Adipocyte (in vitro differentiated cells): ENCODE results near the gene OSGEPL1.
A peak's percentile ranks its signal among the peaks of the same experiment; 100 is the strongest.
"Not testable (repeated sequence)": the region's sequence is repeated elsewhere in the genome, so short reads cannot be mapped to it uniquely, and the experiment has no call there.

Source experiments
- DNase-seq: peaks from one replicate; pipeline ENCODE4 v3.0.0-alpha.2; 2015; ENCODE audit warnings: low read depth
- H3K27me3 ChIP-seq: replicated peaks from 2 replicates; pipeline ENCODE4 v1.7.0; 2013; ENCODE audit warnings: mild to moderate bottlenecking, low read length, moderate library complexity; ENCODE audit not compliant: control insufficient read depth, insufficient read depth
- H3K36me3 ChIP-seq: 2 replicates; pipeline ENCODE4 v1.7.0; 2013; ENCODE audit warnings: low read length, mild to moderate bottlenecking, moderate library complexity; ENCODE audit not compliant: control insufficient read depth, insufficient read depth, severe bottlenecking
- H3K4me1 ChIP-seq: 2 replicates; pipeline ENCODE4 v1.7.0; 2013; ENCODE audit warnings: mild to moderate bottlenecking, low read length, moderate library complexity; ENCODE audit not compliant: control insufficient read depth, insufficient read depth
- H3K4me3 ChIP-seq: 2 replicates; pipeline ENCODE4 v1.7.0; 2013; ENCODE audit warnings: mild to moderate bottlenecking, low read length, moderate library complexity
- H3K9ac ChIP-seq: 2 replicates; pipeline ENCODE4 v1.7.0; 2013; ENCODE audit warnings: mild to moderate bottlenecking, low read length, moderate library complexity
- H3K9me3 ChIP-seq: 2 replicates; pipeline ENCODE4 v1.7.0; 2013; ENCODE audit warnings: mild to moderate bottlenecking, low read length, moderate library complexity; ENCODE audit not compliant: control insufficient read depth

OSGEPL1 gene

DNA sequence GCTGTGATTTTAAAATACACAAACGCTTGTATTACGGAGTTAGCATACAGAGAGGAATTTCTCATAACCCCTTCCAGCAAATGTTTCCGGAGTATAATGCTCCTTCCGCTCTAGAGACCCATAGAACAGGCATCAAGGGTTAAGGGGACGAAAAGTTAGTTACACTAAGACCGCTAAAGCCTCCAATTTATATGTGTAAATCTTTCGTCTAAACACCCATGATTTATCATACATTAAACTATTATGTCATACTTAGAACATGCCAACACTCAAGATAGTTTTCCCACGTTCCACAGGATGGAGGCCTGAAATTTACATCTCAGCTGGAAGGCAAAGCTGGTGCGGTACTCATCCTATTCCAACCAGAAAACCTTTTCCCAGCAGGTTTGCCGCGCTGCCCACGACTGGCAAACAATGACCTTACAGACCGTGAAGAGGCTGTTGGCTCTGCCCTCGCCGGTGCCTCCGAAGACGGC lies 20.9 kb upstream of the OSGEPL1 start:
- DNase-seq = peak; percentile 70
- no peaks in the 10 kb centered on the region for H3K9me3 ChIP-seq
- H3K36me3 ChIP-seq = peaks cover 36% of the 10 kb centered on the region
- no peaks in the 10 kb centered on the region for H3K27me3 ChIP-seq
- H3K9ac ChIP-seq = peak overlapping the region; percentile 98
- H3K4me1 ChIP-seq = peaks cover 18% of the 10 kb centered on the region
- peak overlapping the region; percentile 95 for H3K4me3 ChIP-seq

DNA sequence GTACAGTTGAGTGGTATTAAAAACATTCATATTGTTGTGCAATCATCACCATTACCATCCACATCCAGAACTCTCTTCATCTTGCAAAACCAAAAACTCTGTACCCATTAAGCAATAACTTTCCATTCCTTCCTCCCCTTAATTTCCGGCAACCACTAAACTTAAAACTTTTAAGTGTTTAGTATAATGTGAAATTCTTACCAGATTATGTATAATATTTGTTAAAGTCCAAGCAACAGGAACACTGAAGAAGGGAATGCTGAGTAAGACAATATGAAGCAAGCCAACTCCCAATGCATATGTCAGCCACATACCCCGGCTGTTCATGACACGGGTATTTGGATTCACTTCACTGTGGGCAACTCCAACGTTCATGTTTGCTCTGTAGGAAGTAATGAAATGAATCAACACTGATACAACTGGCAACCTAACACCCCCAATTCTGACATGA lies 19.7 kb upstream of the OSGEPL1 start:
- peak overlapping the region; percentile 98 for H3K9ac ChIP-seq
- H3K27me3 ChIP-seq = no peaks in the 10 kb centered on the region
- H3K4me1 ChIP-seq = peaks cover 18% of the 10 kb centered on the region
- DNase-seq = peak; percentile 69
- peaks cover 46% of the 10 kb centered on the region for H3K36me3 ChIP-seq
- peak overlapping the region; percentile 95 for H3K4me3 ChIP-seq
- H3K9me3 ChIP-seq = no peaks in the 10 kb centered on the region

DNA sequence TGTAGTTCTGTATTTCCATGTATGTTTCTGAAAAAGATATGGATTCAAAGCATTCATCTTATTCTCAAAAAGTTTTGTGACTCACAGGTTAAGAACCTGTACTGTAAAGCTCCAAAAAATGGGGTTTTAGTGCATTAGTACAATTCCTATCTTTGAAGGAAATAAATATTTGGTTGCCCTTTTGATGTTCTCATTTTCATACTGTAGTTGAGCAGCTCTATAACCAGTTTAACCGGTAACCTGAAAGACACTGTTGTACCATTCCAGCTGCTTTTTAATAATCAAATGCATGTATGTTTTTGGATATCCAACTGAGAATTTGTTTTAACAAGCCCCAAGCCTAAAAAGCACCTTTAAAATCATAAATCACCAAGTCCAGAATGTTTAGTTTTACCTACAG lies 9.6 kb upstream of the OSGEPL1 start:
- no peak overlapping the region for H3K4me3 ChIP-seq
- H3K9me3 ChIP-seq = no peaks in the 10 kb centered on the region
- H3K36me3 ChIP-seq = peaks cover 96% of the 10 kb centered on the region

DNA sequence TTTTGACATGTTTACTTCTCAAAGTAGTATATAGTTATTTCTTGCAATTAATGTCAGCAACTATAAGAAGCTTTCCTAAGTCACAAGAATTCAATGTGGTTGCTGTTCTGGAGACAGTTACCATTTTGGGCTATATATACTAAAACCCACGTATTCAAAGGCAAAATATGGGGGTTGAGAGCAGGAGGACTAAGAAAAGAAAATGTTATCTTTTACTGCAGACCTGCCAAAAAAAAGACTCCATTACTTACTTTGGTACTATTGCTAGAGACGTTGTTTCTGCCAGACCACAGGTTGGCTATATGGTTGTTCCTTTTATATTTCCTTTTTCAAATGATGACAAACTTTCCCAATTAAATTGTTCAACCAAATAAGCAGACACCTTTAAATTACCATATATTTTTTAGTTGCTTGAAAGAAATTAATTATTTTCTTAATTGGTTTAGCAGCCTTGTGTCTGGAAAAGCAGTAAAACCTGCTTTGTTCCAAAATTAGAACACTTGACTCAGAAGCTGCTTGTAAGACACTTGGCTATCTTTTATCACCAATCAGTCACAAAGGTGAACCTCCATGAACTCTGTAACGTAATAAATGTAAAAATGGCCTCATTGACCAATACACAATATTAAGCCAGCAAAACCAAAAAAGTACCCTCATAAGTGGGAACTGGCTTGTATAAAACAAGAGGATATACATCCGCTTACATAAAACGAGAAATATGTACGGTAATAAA lies 8.2 kb upstream of the OSGEPL1 start:
- no peak for DNase-seq
- H3K27me3 ChIP-seq = no peaks in the 10 kb centered on the region
- H3K9me3 ChIP-seq = no peaks in the 10 kb centered on the region
- H3K36me3 ChIP-seq = peaks cover 93% of the 10 kb centered on the region
- H3K9ac ChIP-seq = no peak overlapping the region
- H3K4me1 ChIP-seq = no peaks in the 10 kb centered on the region
- H3K4me3 ChIP-seq = no peak overlapping the region

More for the DNA sequence above, 9.6 kb upstream of the OSGEPL1 start:
- H3K27me3 ChIP-seq = no peaks in the 10 kb centered on the region
- H3K9ac ChIP-seq = no peak overlapping the region
- DNase-seq = no peak
- no peaks in the 10 kb centered on the region for H3K4me1 ChIP-seq

DNA sequence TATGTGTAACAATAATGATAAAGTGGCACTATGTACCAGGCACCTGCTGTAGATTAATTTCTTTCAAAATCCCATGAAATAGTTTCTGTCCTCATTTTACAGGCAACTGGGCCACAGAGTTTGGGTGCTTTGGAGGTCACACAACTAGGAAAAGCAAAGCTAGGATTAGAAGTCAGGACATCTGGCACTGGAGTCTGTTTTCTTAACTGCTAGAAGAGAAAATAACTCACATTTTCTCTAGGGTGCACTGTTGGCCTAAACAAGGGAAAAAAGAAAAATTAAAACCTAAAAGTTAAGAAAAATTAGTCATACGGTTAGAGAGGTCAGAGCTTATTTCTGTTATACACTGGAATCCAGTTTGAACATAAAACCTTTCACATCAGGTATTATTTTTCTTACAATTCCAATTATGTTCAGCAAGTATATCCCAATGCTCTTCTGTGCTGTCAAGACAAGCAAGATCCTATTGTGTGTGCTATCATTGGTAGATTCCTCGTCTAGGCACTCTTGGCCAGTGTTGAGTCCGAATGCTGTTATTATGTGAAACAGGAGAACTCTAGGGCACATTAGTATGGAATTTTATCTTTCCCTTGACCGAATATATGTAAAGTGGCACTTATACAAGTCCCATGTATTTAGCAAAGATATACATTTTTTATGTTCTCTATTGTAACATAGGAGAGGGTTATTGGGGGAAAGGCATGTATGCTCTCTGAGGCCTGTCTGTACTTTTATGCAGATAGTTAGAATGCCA lies 1.5 kb upstream of the OSGEPL1 start:
- Histone ChIP-seq H3K4me3 (peak overlapping the region; percentile 98), H3K9me3 (no peaks in the 10 kb centered on the region), H3K36me3 (peaks cover 27% of the 10 kb centered on the region), H3K9ac (peak overlapping the region; percentile 86), H3K27me3 (no peaks in the 10 kb centered on the region), H3K4me1 (peaks cover 18% of the 10 kb centered on the region)
- DNase-seq = peak; percentile 54

DNA sequence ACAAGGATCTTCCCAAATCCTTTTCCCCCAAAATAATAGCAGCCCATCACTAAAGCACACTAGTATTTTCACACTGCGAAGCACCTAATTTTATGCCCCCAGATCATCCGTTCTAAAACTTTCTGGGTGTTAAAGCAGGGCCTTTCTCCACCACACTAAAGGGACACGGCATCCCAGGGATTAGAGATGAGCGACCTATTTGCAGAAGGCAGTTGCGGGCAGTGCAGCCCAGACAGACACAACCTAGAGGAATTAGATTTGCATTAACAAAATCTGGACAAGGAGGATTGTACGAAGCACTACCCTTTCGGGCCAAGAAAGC lies 402 bp downstream of the OSGEPL1 start:
- Histone ChIP-seq H3K27me3 (no peaks in the 10 kb centered on the region), H3K4me1 (peaks cover 18% of the 10 kb centered on the region), H3K9ac (peak overlapping the region; percentile 86), H3K4me3 (peak overlapping the region; percentile 98), H3K9me3 (no peaks in the 10 kb centered on the region), H3K36me3 (peaks cover 11% of the 10 kb centered on the region)
- DNase-seq = no peak

DNA sequence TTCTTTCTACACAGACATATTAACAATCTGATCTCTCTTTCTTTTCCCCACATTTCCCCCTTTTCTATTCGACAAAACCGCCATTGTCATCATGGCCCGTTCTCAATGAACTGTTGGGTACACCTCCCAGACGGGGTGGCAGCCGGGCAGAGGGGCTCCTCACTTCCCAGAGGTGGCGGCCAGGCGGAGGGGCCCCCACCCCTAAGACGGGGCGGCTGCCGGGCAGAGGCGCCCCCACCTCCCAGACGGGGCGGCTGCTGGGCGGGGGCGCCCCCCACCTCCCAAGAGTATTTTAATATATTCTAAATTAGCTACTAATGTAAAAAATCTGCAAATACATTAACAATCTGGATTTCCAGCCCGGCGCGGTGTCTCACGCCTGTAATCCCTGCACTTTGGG lies 2.4 kb downstream of the OSGEPL1 start:
- not testable (repeated sequence) for H3K36me3 ChIP-seq, DNase-seq, H3K27me3 ChIP-seq, H3K9ac ChIP-seq, H3K9me3 ChIP-seq, H3K4me3 ChIP-seq
- H3K4me1 ChIP-seq = peaks cover 18% of the 10 kb centered on the region

DNA sequence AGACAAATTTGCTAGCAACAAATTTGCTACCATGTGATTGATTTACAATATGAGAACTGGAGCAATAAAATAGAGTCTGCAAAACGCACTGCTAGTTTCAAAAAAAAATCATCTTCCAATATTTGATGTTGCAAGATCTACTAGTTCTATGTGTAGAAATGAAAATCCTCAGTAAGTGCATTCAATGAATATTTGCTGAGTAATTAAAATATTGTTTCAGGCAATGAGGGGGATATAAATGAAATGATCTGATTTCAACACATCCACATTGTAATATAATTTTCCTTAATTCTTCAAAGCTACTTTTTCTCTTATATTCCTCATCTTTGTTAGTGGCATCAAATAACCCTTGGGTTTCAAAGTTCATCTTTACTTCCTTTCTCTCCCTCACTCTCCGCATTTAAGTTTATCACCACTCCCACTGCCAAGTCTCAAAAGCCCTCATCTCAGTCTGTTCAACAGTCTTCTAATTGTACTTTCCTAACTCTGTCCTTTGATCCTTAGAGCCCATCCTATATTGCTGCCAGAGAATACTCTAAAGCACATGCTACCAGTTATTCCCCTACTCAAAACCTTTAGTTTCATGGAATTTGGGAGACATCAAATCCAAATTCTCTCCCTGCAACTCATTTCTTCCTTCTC lies 6.2 kb downstream of the OSGEPL1 start:
- no peak for DNase-seq
- no peak overlapping the region for H3K4me3 ChIP-seq

DNA sequence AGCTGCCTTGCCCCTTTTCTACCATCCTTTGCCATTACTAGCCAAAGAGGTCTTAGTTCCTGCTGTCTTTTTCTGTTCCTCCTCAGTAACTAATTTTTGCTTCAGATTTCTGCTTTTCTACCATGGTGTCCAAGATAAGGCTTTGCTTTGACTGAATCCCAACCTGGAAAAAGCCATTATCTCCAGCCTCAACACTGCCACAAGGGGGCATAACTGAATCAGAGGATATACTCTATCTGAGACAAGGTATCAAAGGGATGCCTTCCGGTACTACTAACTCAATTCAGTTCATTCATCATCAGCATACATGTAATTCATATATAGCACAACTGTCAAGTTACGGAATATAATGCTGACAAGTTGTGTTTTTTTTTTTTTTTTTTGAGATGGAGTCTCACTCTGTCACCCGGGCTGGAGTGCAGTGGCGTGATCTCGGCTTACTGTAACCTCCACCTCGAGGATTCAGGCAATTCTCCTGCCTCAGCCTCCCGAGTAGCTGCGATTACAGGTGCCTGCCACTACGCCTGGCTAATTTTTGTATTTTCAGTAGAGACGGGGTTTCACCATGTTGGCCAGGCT lies 11.4 kb downstream of the OSGEPL1 start:
- Histone ChIP-seq H3K4me3 (no peak overlapping the region), H3K9me3 (no peaks in the 10 kb centered on the region), H3K4me1 (no peaks in the 10 kb centered on the region), H3K36me3 (peaks cover 29% of the 10 kb centered on the region), H3K27me3 (no peaks in the 10 kb centered on the region), H3K9ac (no peak overlapping the region)
- DNase-seq = peak; percentile 62

More for the DNA sequence above, 6.2 kb downstream of the OSGEPL1 start:
- Histone ChIP-seq H3K27me3 (no peaks in the 10 kb centered on the region), H3K9me3 (no peaks in the 10 kb centered on the region), H3K9ac (no peak overlapping the region), H3K36me3 (peaks cover 21% of the 10 kb centered on the region), H3K4me1 (no peaks in the 10 kb centered on the region)

DNA sequence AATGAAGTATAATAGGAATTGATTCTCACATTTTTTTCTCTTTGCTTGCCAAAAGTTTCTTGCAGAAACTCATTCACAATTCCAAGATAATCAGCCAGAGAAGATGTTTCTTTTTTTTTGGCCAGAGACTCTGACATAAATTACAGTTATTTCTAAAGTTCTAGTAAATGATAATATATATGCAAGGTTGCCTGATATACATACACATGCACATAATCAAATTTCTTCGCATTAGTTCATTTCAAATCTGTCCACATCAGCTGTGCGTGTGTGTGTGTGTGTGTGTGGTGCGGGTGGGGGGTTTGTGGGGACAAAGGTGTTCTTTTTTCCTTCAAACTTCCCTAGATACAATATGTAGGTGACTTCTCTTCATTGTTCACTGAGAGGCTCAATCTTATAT lies 33.2 kb downstream of the OSGEPL1 start:
- no peak for DNase-seq
- Histone ChIP-seq H3K4me3 (no peak overlapping the region), H3K36me3 (no peaks in the 10 kb centered on the region), H3K27me3 (no peaks in the 10 kb centered on the region), H3K4me1 (no peaks in the 10 kb centered on the region), H3K9me3 (no peaks in the 10 kb centered on the region), H3K9ac (no peak overlapping the region)

DNA sequence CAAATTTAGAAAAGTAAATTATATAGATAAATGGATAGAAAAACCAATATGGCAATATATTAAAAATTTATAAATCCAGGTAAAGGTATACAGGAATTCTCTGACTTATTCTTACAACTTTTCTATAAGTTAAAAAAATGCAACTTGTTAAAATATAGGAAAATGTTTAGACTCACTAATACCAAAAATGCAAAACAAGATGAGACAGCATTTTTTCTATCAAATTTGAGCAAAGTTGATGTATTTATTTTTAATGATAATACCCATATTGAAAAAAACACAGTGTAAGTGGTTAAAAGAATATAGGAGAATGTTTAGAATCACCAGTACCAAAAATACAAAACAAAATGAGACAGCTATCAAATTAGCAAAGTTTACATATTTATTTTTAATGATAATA lies 35.7 kb downstream of the OSGEPL1 start:
- Histone ChIP-seq H3K4me1 (no peaks in the 10 kb centered on the region), H3K9me3 (no peaks in the 10 kb centered on the region), H3K27me3 (no peaks in the 10 kb centered on the region), H3K36me3 (no peaks in the 10 kb centered on the region), H3K9ac (no peak overlapping the region), H3K4me3 (no peak overlapping the region)
- DNase-seq = no peak
